Testis (tissue), 2 donors: ENCODE data around the gene DPYD.

Experiments
- POLR2A ChIP-seq: fragments of 450-650 bp; IDR thresholded peaks from one replicate; pipeline ENCODE4 v1.6.1; 2017; ENCODE audit warnings: antibody characterized with exemption, mild to moderate bottlenecking, moderate library complexity
- TF ChIP-seq, protein P1 (sequence below), 3 experiments: fragments of 450-650 bp in 2 of 3; fragments of 200-600 bp in 1 of 3; sonication (generic) in 1 of 3; IDR thresholded peaks; one replicate each; pipeline ENCODE4 v1.5.1; 2016 to 2019; ENCODE audit warnings: antibody characterized with exemption in 3 of 3, mild to moderate bottlenecking in 2 of 3, moderate library complexity in 1 of 3

DNA sequence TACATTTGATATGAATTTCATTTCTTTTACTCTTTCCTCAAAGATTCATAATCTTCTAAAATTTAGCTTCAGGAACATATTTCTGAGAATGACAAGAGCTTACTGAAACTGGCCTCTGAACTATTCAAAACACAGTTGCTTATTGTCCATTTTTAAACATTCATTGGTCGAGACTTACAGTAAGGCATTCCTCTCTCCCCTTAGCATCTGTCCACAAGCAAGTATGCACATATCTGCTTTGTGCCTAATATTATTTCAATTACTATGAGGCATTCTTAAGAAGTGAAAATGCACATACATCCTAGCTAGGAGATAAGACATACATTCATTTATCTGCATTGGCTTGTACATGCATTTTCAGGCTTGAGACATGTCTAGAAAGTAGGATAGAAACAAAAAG, 710.5 kb downstream of the DPYD start:
- TF ChIP-seq, protein P1, sequence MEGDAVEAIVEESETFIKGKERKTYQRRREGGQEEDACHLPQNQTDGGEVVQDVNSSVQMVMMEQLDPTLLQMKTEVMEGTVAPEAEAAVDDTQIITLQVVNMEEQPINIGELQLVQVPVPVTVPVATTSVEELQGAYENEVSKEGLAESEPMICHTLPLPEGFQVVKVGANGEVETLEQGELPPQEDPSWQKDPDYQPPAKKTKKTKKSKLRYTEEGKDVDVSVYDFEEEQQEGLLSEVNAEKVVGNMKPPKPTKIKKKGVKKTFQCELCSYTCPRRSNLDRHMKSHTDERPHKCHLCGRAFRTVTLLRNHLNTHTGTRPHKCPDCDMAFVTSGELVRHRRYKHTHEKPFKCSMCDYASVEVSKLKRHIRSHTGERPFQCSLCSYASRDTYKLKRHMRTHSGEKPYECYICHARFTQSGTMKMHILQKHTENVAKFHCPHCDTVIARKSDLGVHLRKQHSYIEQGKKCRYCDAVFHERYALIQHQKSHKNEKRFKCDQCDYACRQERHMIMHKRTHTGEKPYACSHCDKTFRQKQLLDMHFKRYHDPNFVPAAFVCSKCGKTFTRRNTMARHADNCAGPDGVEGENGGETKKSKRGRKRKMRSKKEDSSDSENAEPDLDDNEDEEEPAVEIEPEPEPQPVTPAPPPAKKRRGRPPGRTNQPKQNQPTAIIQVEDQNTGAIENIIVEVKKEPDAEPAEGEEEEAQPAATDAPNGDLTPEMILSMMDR (IDR thresholded peaks at IDR 0.05), result no peak
- no peak for TF ChIP-seq POLR2A
